GM13976 (cell line): ENCODE results near the gene KCNJ18.
"Not testable (repeated sequence)": the region's sequence is repeated elsewhere in the genome, so short reads cannot be mapped to it uniquely, and the experiment has no call there.

ENCODE experiments used
- DNase-seq: peaks from one replicate; pipeline ENCODE4 v3.0.0; 2012; ENCODE audit warnings: low spot score
- CTCF ChIP-seq: IDR thresholded peaks from 2 replicates; pipeline ENCODE4 v1.5.1; 2012; ENCODE audit warnings: borderline replicate concordance, mild to moderate bottlenecking; ENCODE audit not compliant: insufficient read depth; ENCODE audit errors: extremely low read depth, missing control alignments, control extremely low read depth
- in situ Hi-C: fragments of 300-500 bp; cut with MboI; formaldehyde crosslinking; loops from one replicate; pipeline ENCODE4 v1.12.0; 2022; ENCODE audit warnings: low sequenced_read_pairs, mixed read lengths, inconsistent platforms; ENCODE audit not compliant: unreplicated experiment

Gene KCNJ18

GRCh38 chr17:21733931-21734330 lies 41.6 kb downstream of the KCNJ18 start:
- in situ Hi-C loops, DNase-seq: not testable (repeated sequence)

GRCh38 chr17:21735814-21736213 lies 43.5 kb downstream of the KCNJ18 start:
- in situ Hi-C loops, DNase-seq: not testable (repeated sequence)

- DNase-seq, in situ Hi-C loops: not testable (repeated sequence)
These were observed 44.8 kb downstream of the KCNJ18 start for GRCh38 chr17:21737015-21737580.

GRCh38 chr17:21738241-21738640 lies 45.9 kb downstream of the KCNJ18 start:
- in situ Hi-C loops = not testable (repeated sequence)

GRCh38 chr17:21738877-21739474 lies 46.7 kb downstream of the KCNJ18 start:
- DNase-seq, in situ Hi-C loops: not testable (repeated sequence)

More at GRCh38 chr17:21738241-21738640, 45.9 kb downstream of the KCNJ18 start:
- DNase-seq = not testable (repeated sequence)

GRCh38 chr17:21739485-21739884 lies 47.2 kb downstream of the KCNJ18 start:
- in situ Hi-C loops, DNase-seq: not testable (repeated sequence)

- in situ Hi-C loops, DNase-seq: not testable (repeated sequence)
These were observed 48.5 kb downstream of the KCNJ18 start for GRCh38 chr17:21740836-21741235.

GRCh38 chr17:21741520-21741919 lies 49.2 kb downstream of the KCNJ18 start:
- in situ Hi-C loops, DNase-seq: not testable (repeated sequence)

GRCh38 chr17:21742326-21742725 lies 50.0 kb downstream of the KCNJ18 start:
- in situ Hi-C loops = no loop called here
- no peak for DNase-seq
- no peak for TF ChIP-seq CTCF

GRCh38 chr17:21744151-21744550 lies 51.8 kb downstream of the KCNJ18 start:
- in situ Hi-C loops, DNase-seq: not testable (repeated sequence)

- in situ Hi-C loops, DNase-seq: not testable (repeated sequence)
These were observed 52.3 kb downstream of the KCNJ18 start for GRCh38 chr17:21744621-21745020.

GRCh38 chr17:21745385-21746054 lies 53.2 kb downstream of the KCNJ18 start:
- in situ Hi-C loops, DNase-seq: not testable (repeated sequence)

GRCh38 chr17:21746415-21746814 lies 54.1 kb downstream of the KCNJ18 start:
- in situ Hi-C loops, DNase-seq: not testable (repeated sequence)

GRCh38 chr17:21747195-21747915 lies 55.0 kb downstream of the KCNJ18 start:
- DNase-seq, in situ Hi-C loops: not testable (repeated sequence)

GRCh38 chr17:21748686-21749085 lies 56.4 kb downstream of the KCNJ18 start:
- in situ Hi-C loops, DNase-seq: not testable (repeated sequence)

- in situ Hi-C loops = not testable (repeated sequence)
These were observed 57.6 kb downstream of the KCNJ18 start for GRCh38 chr17:21749696-21750531.

More at GRCh38 chr17:21749696-21750531, 57.6 kb downstream of the KCNJ18 start:
- DNase-seq = not testable (repeated sequence)
